ENCODE measurements around the gene CD226.
A peak's percentile ranks its signal among the peaks of the same experiment; 100 is the strongest.

The CD226 gene

DNA sequence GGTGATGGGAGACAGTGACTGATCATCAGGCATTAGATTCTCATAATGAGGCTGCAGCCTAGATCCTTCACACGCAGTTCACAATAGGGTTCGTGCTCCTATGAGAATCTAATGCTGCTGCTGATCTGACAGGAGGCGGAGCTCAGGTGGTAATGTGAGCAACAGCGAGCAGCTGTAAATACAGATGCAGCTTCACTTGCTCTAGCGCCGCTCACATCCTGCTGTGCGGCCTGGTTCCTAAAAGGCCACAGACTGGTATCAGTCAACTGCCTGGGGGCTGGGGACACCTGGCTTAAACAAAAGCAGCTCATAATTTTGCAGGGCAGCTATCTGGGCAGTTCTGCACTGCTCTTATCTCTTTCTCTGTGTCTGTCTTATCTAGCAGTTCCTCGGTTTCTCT, 20.4 kb upstream of the CD226 start:
- Histone ChIP-seq H3K4me2 (ENCODE audit: low read length) (peak overlapping the region; percentile 55), H3K36me3 (replicated peaks; ENCODE audit: low read depth, low read length) (peaks cover 29% of the 10 kb centered on the region), H3K27ac (ENCODE audit: low read length) (peak overlapping the region; percentile 53), H3K27me3 (ENCODE audit: low read depth, low read length) (no peaks in the 10 kb centered on the region), H3K9ac (ENCODE audit: low read length) (peak overlapping the region; percentile 24; the same call in 1 of the 2 replicates), H2AFZ (ENCODE audit: low read depth, low read length) (no peak overlapping the region), H3K79me2 (ENCODE audit: low read length) (no peaks in the 10 kb centered on the region), H3K4me3 (ENCODE audit: low read length) (peak overlapping the region; percentile 8), H3K9me3 (ENCODE audit: insufficient read depth, low read length) (peaks cover 8% of the 10 kb centered on the region), H4K20me1 (ENCODE audit: insufficient read depth, low read length) (no peaks in the 10 kb centered on the region), H3K4me1 (ENCODE audit: low read length) (peaks cover 25% of the 10 kb centered on the region)
- TF ChIP-seq EZH2phosphoT487 (IDR thresholded peaks at IDR 0.05; ENCODE audit: low read depth): no peak
- TF ChIP-seq, protein P1, sequence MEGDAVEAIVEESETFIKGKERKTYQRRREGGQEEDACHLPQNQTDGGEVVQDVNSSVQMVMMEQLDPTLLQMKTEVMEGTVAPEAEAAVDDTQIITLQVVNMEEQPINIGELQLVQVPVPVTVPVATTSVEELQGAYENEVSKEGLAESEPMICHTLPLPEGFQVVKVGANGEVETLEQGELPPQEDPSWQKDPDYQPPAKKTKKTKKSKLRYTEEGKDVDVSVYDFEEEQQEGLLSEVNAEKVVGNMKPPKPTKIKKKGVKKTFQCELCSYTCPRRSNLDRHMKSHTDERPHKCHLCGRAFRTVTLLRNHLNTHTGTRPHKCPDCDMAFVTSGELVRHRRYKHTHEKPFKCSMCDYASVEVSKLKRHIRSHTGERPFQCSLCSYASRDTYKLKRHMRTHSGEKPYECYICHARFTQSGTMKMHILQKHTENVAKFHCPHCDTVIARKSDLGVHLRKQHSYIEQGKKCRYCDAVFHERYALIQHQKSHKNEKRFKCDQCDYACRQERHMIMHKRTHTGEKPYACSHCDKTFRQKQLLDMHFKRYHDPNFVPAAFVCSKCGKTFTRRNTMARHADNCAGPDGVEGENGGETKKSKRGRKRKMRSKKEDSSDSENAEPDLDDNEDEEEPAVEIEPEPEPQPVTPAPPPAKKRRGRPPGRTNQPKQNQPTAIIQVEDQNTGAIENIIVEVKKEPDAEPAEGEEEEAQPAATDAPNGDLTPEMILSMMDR (IDR thresholded peaks at IDR 0.05; ENCODE audit: low read depth, low read length): peak; percentile 17; the same call in 1 of the 2 replicates

DNA sequence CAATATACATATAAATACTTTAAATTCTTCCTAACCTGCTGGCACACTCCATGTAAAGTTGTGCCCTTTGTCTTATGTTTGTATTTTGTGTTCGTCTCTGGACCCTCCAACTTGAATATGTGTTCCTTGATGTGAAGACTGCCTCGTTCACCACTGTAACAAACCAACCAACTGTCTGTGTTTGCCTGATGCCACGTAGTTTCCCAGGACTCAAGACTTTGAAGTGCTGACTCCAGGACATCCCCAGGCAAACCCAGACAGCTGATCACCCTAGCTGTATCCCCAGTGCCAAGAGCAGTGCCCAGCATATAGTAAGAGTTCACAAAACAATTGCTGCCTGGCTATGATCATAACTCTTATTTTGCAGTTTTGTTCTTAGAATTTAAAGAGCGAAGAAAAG, 15.5 kb upstream of the CD226 start:
- Histone ChIP-seq H2AFZ (ENCODE audit: low read depth, low read length) (no peak overlapping the region), H4K20me1 (ENCODE audit: insufficient read depth, low read length) (no peaks in the 10 kb centered on the region), H3K9ac (ENCODE audit: low read length) (no peak overlapping the region), H3K4me3 (ENCODE audit: low read length) (no peak overlapping the region), H3K9me3 (ENCODE audit: insufficient read depth, low read length) (no peaks in the 10 kb centered on the region), H3K27me3 (ENCODE audit: low read depth, low read length) (no peaks in the 10 kb centered on the region), H3K27ac (ENCODE audit: low read length) (no peak overlapping the region), H3K36me3 (replicated peaks; ENCODE audit: low read depth, low read length) (peaks cover 6% of the 10 kb centered on the region), H3K4me1 (ENCODE audit: low read length) (peaks cover 25% of the 10 kb centered on the region), H3K79me2 (ENCODE audit: low read length) (no peaks in the 10 kb centered on the region), H3K4me2 (ENCODE audit: low read length) (no peak overlapping the region)
- TF ChIP-seq, protein P1 (IDR thresholded peaks at IDR 0.05; ENCODE audit: low read depth, low read length): no peak
- TF ChIP-seq EZH2phosphoT487 (IDR thresholded peaks at IDR 0.05; ENCODE audit: low read depth): no peak

DNA sequence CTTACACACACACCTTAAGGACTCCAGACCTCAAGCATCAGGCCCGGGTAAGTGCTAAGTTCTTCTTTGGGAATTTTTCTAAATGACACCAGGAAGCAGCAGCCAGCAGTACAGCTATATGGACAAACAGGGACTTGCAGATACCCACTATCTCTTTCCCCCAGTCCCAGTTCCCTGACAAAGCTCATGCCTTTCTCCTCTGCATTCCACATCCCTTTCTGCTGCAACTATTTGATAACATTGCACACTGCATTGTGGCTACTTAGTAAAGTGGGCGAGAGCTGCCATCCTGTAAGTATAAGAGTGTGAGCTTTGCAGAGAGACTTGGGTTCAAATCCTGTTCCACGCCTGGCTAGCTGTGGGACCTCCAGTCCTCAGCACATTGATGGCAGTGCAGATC, 14.0 kb upstream of the CD226 start:
- H4K20me1 ChIP-seq (ENCODE audit: insufficient read depth, low read length): no peaks in the 10 kb centered on the region
- no peak overlapping the region for H3K4me2 ChIP-seq (ENCODE audit: low read length)
- no peak overlapping the region for H3K27ac ChIP-seq (ENCODE audit: low read length)
- no peak for TF ChIP-seq EZH2phosphoT487 (IDR thresholded peaks at IDR 0.05; ENCODE audit: low read depth)
- TF ChIP-seq, protein P1 (IDR thresholded peaks at IDR 0.05; ENCODE audit: low read depth, low read length): no peak
- H3K36me3 ChIP-seq (replicated peaks; ENCODE audit: low read depth, low read length): peaks cover 4% of the 10 kb centered on the region
- no peaks in the 10 kb centered on the region for H3K79me2 ChIP-seq (ENCODE audit: low read length)
- no peak overlapping the region for H3K9ac ChIP-seq (ENCODE audit: low read length)
- peaks cover 32% of the 10 kb centered on the region for H3K4me1 ChIP-seq (ENCODE audit: low read length)
- H3K27me3 ChIP-seq (ENCODE audit: low read depth, low read length): no peaks in the 10 kb centered on the region
- H3K9me3 ChIP-seq (ENCODE audit: insufficient read depth, low read length): no peaks in the 10 kb centered on the region
- H3K4me3 ChIP-seq (ENCODE audit: low read length): no peak overlapping the region
- no peak overlapping the region for H2AFZ ChIP-seq (ENCODE audit: low read depth, low read length)

DNA sequence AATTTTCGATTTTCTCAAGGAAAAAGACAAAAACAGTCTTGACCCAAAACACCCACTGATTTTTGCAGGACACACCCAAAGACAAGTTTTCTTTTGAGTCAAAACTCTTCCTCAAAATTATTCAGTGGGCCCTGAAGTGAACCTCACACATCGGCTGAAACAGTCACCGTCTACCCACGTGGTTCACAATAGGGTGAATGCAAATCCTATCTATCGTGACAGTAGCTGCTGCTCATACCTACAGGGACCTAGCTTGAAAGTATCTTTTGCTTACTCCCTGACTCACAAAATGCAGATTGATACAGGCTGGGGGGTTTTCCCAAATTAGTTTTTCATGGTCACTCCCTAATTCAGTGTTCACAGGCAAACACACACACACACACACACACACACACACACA, 10.7 kb upstream of the CD226 start:
- Histone ChIP-seq H3K9me3 (ENCODE audit: insufficient read depth, low read length) (no peaks in the 10 kb centered on the region), H2AFZ (ENCODE audit: low read depth, low read length) (no peak overlapping the region), H4K20me1 (ENCODE audit: insufficient read depth, low read length) (no peaks in the 10 kb centered on the region), H3K36me3 (replicated peaks; ENCODE audit: low read depth, low read length) (peaks cover 8% of the 10 kb centered on the region), H3K9ac (ENCODE audit: low read length) (peak overlapping the region; percentile 65), H3K4me1 (ENCODE audit: low read length) (peaks cover 58% of the 10 kb centered on the region), H3K4me2 (ENCODE audit: low read length) (peak overlapping the region; percentile 76), H3K79me2 (ENCODE audit: low read length) (no peaks in the 10 kb centered on the region), H3K4me3 (ENCODE audit: low read length) (peak overlapping the region; percentile 47; the same call in 1 of the 2 replicates), H3K27me3 (ENCODE audit: low read depth, low read length) (no peaks in the 10 kb centered on the region), H3K27ac (ENCODE audit: low read length) (peak overlapping the region; percentile 85)
- TF ChIP-seq, protein P1 (IDR thresholded peaks at IDR 0.05; ENCODE audit: low read depth, low read length): no peak
- no peak for TF ChIP-seq EZH2phosphoT487 (IDR thresholded peaks at IDR 0.05; ENCODE audit: low read depth)

Measured in OCI-LY3 (cell line).